Mesenchymal stem cell (in vitro differentiated cells and primary cell): Measurements from ENCODE around the gene ALDH1B1. TPM values are rescaled to one million over a fixed set of nuclear protein-coding genes. Genes with fewer than 3 reads are reported as not detected.
A peak's percentile ranks its signal among the peaks of the same experiment; 100 is the strongest.

Experiments used
- DNase-seq: peaks from one replicate; pipeline ENCODE4 v3.0.0-alpha.2; 2013
- H2AFZ ChIP-seq: one replicate; pipeline ENCODE4 v1.6.1; 2013; ENCODE audit warnings: low read depth, mild to moderate bottlenecking, control low read depth, inconsistent platforms, low read length, moderate library complexity
- H2AK5ac ChIP-seq: 2 replicates; pipeline ENCODE4 v1.6.1; 2013; ENCODE audit warnings: low read length, moderate library complexity, mild to moderate bottlenecking, inconsistent platforms; ENCODE audit not compliant: severe bottlenecking
- H2BK120ac ChIP-seq: one replicate; pipeline ENCODE4 v1.6.1; 2013; ENCODE audit warnings: low read depth, mild to moderate bottlenecking, inconsistent platforms, low read length, moderate library complexity
- H2BK12ac ChIP-seq, 2 experiments: one replicate each; pipeline ENCODE4 v1.6.1; 2013; ENCODE audit warnings: inconsistent platforms in 2 of 2, low read length in 2 of 2, mild to moderate bottlenecking in 2 of 2, moderate library complexity in 2 of 2, control low read depth in 1 of 2
- H2BK15ac ChIP-seq: one replicate; pipeline ENCODE4 v1.6.1; 2013; ENCODE audit warnings: mild to moderate bottlenecking, low read depth, inconsistent platforms; ENCODE audit not compliant: poor library complexity, severe bottlenecking
- H2BK5ac ChIP-seq: 2 replicates; pipeline ENCODE4 v1.6.1; 2013; ENCODE audit warnings: low read depth, mild to moderate bottlenecking, low read length, control low read depth, inconsistent platforms; ENCODE audit not compliant: poor library complexity, severe bottlenecking
- H3K14ac ChIP-seq, 2 experiments: one replicate each; pipeline ENCODE4 v1.6.1; 2013; ENCODE audit warnings: inconsistent platforms in 2 of 2, low read length in 2 of 2, control low read depth in 1 of 2, mild to moderate bottlenecking in 1 of 2, moderate library complexity in 1 of 2
- H3K18ac ChIP-seq, 2 experiments: one replicate each; pipeline ENCODE4 v1.6.1; 2013; ENCODE audit warnings: inconsistent platforms in 2 of 2, low read length in 2 of 2, control low read depth in 1 of 2, low read depth in 1 of 2, mild to moderate bottlenecking in 1 of 2
- H3K23ac ChIP-seq, 2 experiments: one replicate each; pipeline ENCODE4 v1.6.1; 2013; ENCODE audit warnings: inconsistent platforms in 2 of 2, low read length in 2 of 2, mild to moderate bottlenecking in 2 of 2, moderate library complexity in 2 of 2, control low read depth in 1 of 2
- H3K27ac ChIP-seq: 2 replicates; pipeline ENCODE4 v1.5.1; 2013; ENCODE audit warnings: mild to moderate bottlenecking, moderate library complexity, low read length, control low read depth, inconsistent platforms; ENCODE audit not compliant: poor library complexity, severe bottlenecking
- H3K27me3 ChIP-seq, 2 experiments: 2 replicates each; pipeline versions ENCODE4 v1.6.1 to v1.7.0; 2013; ENCODE audit warnings: low read length in 2 of 2, mild to moderate bottlenecking in 2 of 2, moderate library complexity in 2 of 2, control low read depth in 1 of 2, inconsistent platforms in 1 of 2; ENCODE audit not compliant: control insufficient read depth in 1 of 2, insufficient read depth in 1 of 2
- H3K36me3 ChIP-seq, 2 experiments: 2 replicates each; pipeline versions ENCODE4 v1.6.1 to v1.7.0; 2013; ENCODE audit warnings: low read length in 2 of 2, control low read depth in 1 of 2, inconsistent platforms in 1 of 2, low read depth in 1 of 2, mild to moderate bottlenecking in 1 of 2; ENCODE audit not compliant: insufficient read depth in 2 of 2, control insufficient read depth in 1 of 2
- H3K4ac ChIP-seq, 2 experiments: one replicate each; pipeline ENCODE4 v1.6.1; 2013; ENCODE audit warnings: inconsistent platforms in 2 of 2, low read length in 2 of 2, mild to moderate bottlenecking in 2 of 2, moderate library complexity in 2 of 2, control low read depth in 1 of 2, low read depth in 1 of 2
- H3K4me1 ChIP-seq: 2 replicates; pipeline ENCODE4 v1.6.1; 2013; ENCODE audit warnings: low read depth, low read length, control low read depth; ENCODE audit not compliant: control insufficient read depth, insufficient read depth
- H3K4me2 ChIP-seq: 2 replicates; pipeline ENCODE4 v1.6.1; 2013; ENCODE audit warnings: low read length, mild to moderate bottlenecking, inconsistent platforms; ENCODE audit not compliant: poor library complexity, severe bottlenecking
- H3K4me3 ChIP-seq, 2 experiments: 2 replicates each; pipeline versions ENCODE4 v1.5.1 to v1.7.0; 2013; ENCODE audit warnings: low read length in 2 of 2, mild to moderate bottlenecking in 2 of 2, control low read depth in 1 of 2, low read depth in 1 of 2; ENCODE audit not compliant: insufficient read depth in 1 of 2
- H3K79me1 ChIP-seq: replicated peaks from 2 replicates; pipeline ENCODE4 v1.6.1; 2013; ENCODE audit warnings: mild to moderate bottlenecking, control low read depth, low read length, inconsistent platforms; ENCODE audit not compliant: poor library complexity, severe bottlenecking
- H3K9ac ChIP-seq: 2 replicates; pipeline ENCODE4 v1.7.0; 2013; ENCODE audit warnings: mild to moderate bottlenecking, low read length, moderate library complexity
- H3K9me3 ChIP-seq: 2 replicates; pipeline ENCODE4 v1.7.0; 2013; ENCODE audit warnings: mild to moderate bottlenecking, low read length; ENCODE audit not compliant: control insufficient read depth
- H4K8ac ChIP-seq: one replicate; pipeline ENCODE4 v1.6.1; 2013; ENCODE audit warnings: inconsistent platforms, mild to moderate bottlenecking, low read length, moderate library complexity
- H4K91ac ChIP-seq: one replicate; pipeline ENCODE4 v1.6.1; 2013; ENCODE audit warnings: mild to moderate bottlenecking, low read length, inconsistent platforms
- WGBS: methylation state at CpG from one replicate; pipeline ENCODE4 v1.1.7; 2013; ENCODE audit warnings: mixed read lengths; 5-methylcytosine and 5-hydroxymethylcytosine counted together
- polyA plus RNA-seq, 2 experiments: library from polyadenylated mRNA; stranded (reverse); fragments of 200-250 nt; gene quantifications; one replicate each; pipeline ENCODE4 v1.2.3, GENCODE V29; 2013

Gene ALDH1B1
- polyA plus RNA-seq (2013, experiment 1 of 2) = 10.5 TPM
- polyA plus RNA-seq (2013, experiment 2 of 2) = 9.8 TPM

GRCh38 chr9:38392235-38393127, at the start of gene ALDH1B1:
ALDH1B1 (plus strand) TSS chr9:38392702; CDS start chr9:38395749, 3,047 bp downstream.
- no peaks in the 10 kb centered on the region for H3K9me3 ChIP-seq
- peak within 1 kb of the TSS in 1 of 2 experiments; percentile 53 for H3K14ac ChIP-seq
- peak; percentile 88 for DNase-seq
- H3K27me3 ChIP-seq = no peaks in the 10 kb centered on the region
- peak within 1 kb of the TSS; percentile 93 for H3K9ac ChIP-seq
- peak within 1 kb of the TSS; percentile 57 for H3K27ac ChIP-seq
- under 1% methylated on average over 53 of the region's 58 CpGs for WGBS
- peak within 1 kb of the TSS; percentile 86 for H2AFZ ChIP-seq
- peaks cover 21% of the 10 kb centered on the region for H3K4me1 ChIP-seq
- H3K23ac ChIP-seq = peak within 1 kb of the TSS; percentile 2 to 68
- H3K4me3 ChIP-seq = peak within 1 kb of the TSS; percentile 72 to 94
- H3K79me1 ChIP-seq = peaks cover 25% of the 10 kb centered on the region
- H3K4ac ChIP-seq = peak within 1 kb of the TSS; percentile 32 to 36
- peak within 1 kb of the TSS; percentile 67 for H4K8ac ChIP-seq
- peak within 1 kb of the TSS; percentile 45 to 52 for H3K18ac ChIP-seq
- H3K4me2 ChIP-seq = peak within 1 kb of the TSS; percentile 49
- peak within 1 kb of the TSS; percentile 71 for H2BK5ac ChIP-seq
- peaks cover 23 to 24% of the 10 kb centered on the region in 2 experiments for H3K36me3 ChIP-seq
- H2BK15ac ChIP-seq = peak within 1 kb of the TSS; percentile 52
- H2BK120ac ChIP-seq = peak within 1 kb of the TSS; percentile 54
- peak within 1 kb of the TSS; percentile 11 to 29 for H2BK12ac ChIP-seq
- H2AK5ac ChIP-seq = peak within 1 kb of the TSS; percentile 10
- H4K91ac ChIP-seq = no peak within 1 kb of the TSS

GRCh38 chr9:38343037-38343436, 49.5 kb upstream of the ALDH1B1 start:
- H3K14ac ChIP-seq = no peak overlapping the region
- H2AK5ac ChIP-seq = no peak overlapping the region
- 92% methylated on average over 3 of the region's 3 CpGs for WGBS
- H4K91ac ChIP-seq = no peak overlapping the region
- H2BK5ac ChIP-seq = no peak overlapping the region
- no peak overlapping the region for H3K18ac ChIP-seq
- H3K9me3 ChIP-seq = peaks cover 4% of the 10 kb centered on the region
- H3K27ac ChIP-seq = no peak overlapping the region
- DNase-seq = no peak
- H3K36me3 ChIP-seq = no peaks in the 10 kb centered on the region
- no peak overlapping the region for H3K4me2 ChIP-seq
- H3K4ac ChIP-seq = no peak overlapping the region
- H2BK15ac ChIP-seq = no peak overlapping the region
- H3K27me3 ChIP-seq = peaks cover 0 to 67% of the 10 kb centered on the region in 2 experiments
- no peak overlapping the region for H2BK120ac ChIP-seq
- no peak overlapping the region for H2BK12ac ChIP-seq
- no peak overlapping the region for H3K23ac ChIP-seq
- H3K4me1 ChIP-seq = peaks cover 28% of the 10 kb centered on the region
- no peak overlapping the region for H4K8ac ChIP-seq
- H2AFZ ChIP-seq = no peak overlapping the region
- no peak overlapping the region for H3K4me3 ChIP-seq
- H3K79me1 ChIP-seq = no peaks in the 10 kb centered on the region
- H3K9ac ChIP-seq = no peak overlapping the region

DNA sequence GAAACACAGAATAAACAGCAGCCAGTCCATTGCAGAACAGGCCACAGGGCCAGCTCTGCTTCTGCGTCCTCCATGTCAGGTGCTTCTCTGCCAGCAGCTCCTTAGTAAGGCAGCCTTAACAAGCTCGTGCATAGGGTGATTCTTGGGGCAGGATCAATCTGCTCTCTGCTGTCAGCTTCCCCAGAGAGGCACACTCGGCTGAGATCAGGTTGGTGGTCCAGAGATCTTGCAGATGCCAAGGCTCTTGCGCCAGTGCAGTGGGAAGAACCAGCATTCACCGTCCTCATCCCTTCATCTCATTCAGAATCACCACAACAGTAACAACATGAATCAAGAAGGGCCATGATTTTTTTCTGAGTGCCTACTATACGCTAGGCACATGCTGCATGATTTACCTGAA, 49.0 kb upstream of the ALDH1B1 start:
- Histone ChIP-seq H3K23ac (peak overlapping the region in 1 of 2 experiments; percentile 23), H4K91ac (no peak overlapping the region), H2AK5ac (peak overlapping the region; percentile 27), H2BK12ac (no peak overlapping the region), H3K18ac (no peak overlapping the region), H3K4me3 (no peak overlapping the region), H3K4ac (no peak overlapping the region), H3K4me1 (peaks cover 27% of the 10 kb centered on the region), H3K79me1 (no peaks in the 10 kb centered on the region), H2BK15ac (no peak overlapping the region), H3K9me3 (peaks cover 4% of the 10 kb centered on the region), H2BK5ac (no peak overlapping the region), H3K27me3 (peaks cover 0 to 72% of the 10 kb centered on the region in 2 experiments), H3K27ac (no peak overlapping the region), H3K14ac (no peak overlapping the region), H3K36me3 (no peaks in the 10 kb centered on the region), H2BK120ac (no peak overlapping the region), H3K4me2 (no peak overlapping the region), H4K8ac (no peak overlapping the region), H2AFZ (no peak overlapping the region), H3K9ac (no peak overlapping the region)
- WGBS = 79% methylated on average over 5 of the region's 6 CpGs
- DNase-seq = no peak

- H3K36me3 ChIP-seq = no peaks in the 10 kb centered on the region
- H3K27ac ChIP-seq = no peak overlapping the region
- H4K91ac ChIP-seq = no peak overlapping the region
- H3K4me3 ChIP-seq = no peak overlapping the region
- peak overlapping the region; percentile 49 for H2AK5ac ChIP-seq
- peaks cover 20% of the 10 kb centered on the region for H3K4me1 ChIP-seq
- no peak overlapping the region for H2BK15ac ChIP-seq
- 48% methylated on average over 6 of the region's 7 CpGs for WGBS
- no peak overlapping the region for H3K4me2 ChIP-seq
- no peak overlapping the region for H4K8ac ChIP-seq
- H2AFZ ChIP-seq = no peak overlapping the region
- peaks cover 4% of the 10 kb centered on the region for H3K9me3 ChIP-seq
- H3K79me1 ChIP-seq = no peaks in the 10 kb centered on the region
- H2BK5ac ChIP-seq = no peak overlapping the region
- H3K9ac ChIP-seq = no peak overlapping the region
- H3K4ac ChIP-seq = no peak overlapping the region
- H2BK12ac ChIP-seq = no peak overlapping the region
- H2BK120ac ChIP-seq = no peak overlapping the region
- no peak for DNase-seq
- peaks cover 0 to 81% of the 10 kb centered on the region in 2 experiments for H3K27me3 ChIP-seq
- no peak overlapping the region for H3K18ac ChIP-seq
- H3K14ac ChIP-seq = peak overlapping the region in 1 of 2 experiments; percentile 37
- H3K23ac ChIP-seq = no peak overlapping the region
These were observed 47.8 kb upstream of the ALDH1B1 start for GRCh38 chr9:38344566-38345324.
